Osteoblast (primary cell): ENCODE measurements around the gene PRSS36. TPM values are rescaled to one million over a fixed set of nuclear protein-coding genes. Genes with fewer than 3 reads are reported as not detected.

ENCODE experiments used
- DNase-seq: peaks from one replicate; pipeline ENCODE4 v3.0.0; 2011; ENCODE audit warnings: low spot score, mixed read lengths; ENCODE audit not compliant: insufficient read length; ENCODE audit errors: missing footprints
- H2AFZ ChIP-seq: 2 replicates; pipeline ENCODE4 v1.6.0; 2011; ENCODE audit warnings: mild to moderate bottlenecking, low read length
- H3K27ac ChIP-seq: 2 replicates; pipeline ENCODE4 v1.5.1; 2011; ENCODE audit warnings: mild to moderate bottlenecking, low read depth, low read length, moderate library complexity
- H3K27me3 ChIP-seq: 2 replicates; pipeline ENCODE4 v1.6.0; 2012; ENCODE audit warnings: mild to moderate bottlenecking, control low read depth, inconsistent platforms, low read length, moderate library complexity; ENCODE audit not compliant: insufficient read depth
- H3K36me3 ChIP-seq: 2 replicates; pipeline ENCODE4 v1.5.1; 2011; ENCODE audit warnings: mild to moderate bottlenecking, low read length, control low read depth, moderate library complexity; ENCODE audit not compliant: insufficient read depth
- H3K4me1 ChIP-seq: 2 replicates; pipeline ENCODE4 v1.5.1; 2011; ENCODE audit warnings: mild to moderate bottlenecking, low read length, control low read depth, moderate library complexity; ENCODE audit not compliant: insufficient read depth
- H3K4me2 ChIP-seq: 2 replicates; pipeline ENCODE4 v1.6.0; 2011; ENCODE audit warnings: mild to moderate bottlenecking, low read length; ENCODE audit not compliant: insufficient read depth
- H3K4me3 ChIP-seq: fragments of 200-600 bp; sonication (generic); 3 replicates; pipeline ENCODE4 v1.5.1; 2012; ENCODE audit warnings: mild to moderate bottlenecking, low read length, inconsistent platforms; ENCODE audit not compliant: insufficient read depth
- H3K79me2 ChIP-seq: 2 replicates; pipeline ENCODE4 v1.6.0; 2012; ENCODE audit warnings: mild to moderate bottlenecking, low read length, control low read depth, inconsistent platforms; ENCODE audit not compliant: insufficient read depth
- H3K9me3 ChIP-seq: 2 replicates; pipeline ENCODE4 v1.5.1; 2011; ENCODE audit warnings: low read depth, low read length, control low read depth
- H4K20me1 ChIP-seq: 2 replicates; pipeline ENCODE4 v1.6.0; 2012; ENCODE audit warnings: mild to moderate bottlenecking, low read length, control low read depth; ENCODE audit not compliant: insufficient read depth
- total RNA-seq: library from RNA; depleted of rRNA; stranded (reverse); fragments of >200 nt; gene quantifications from 2 replicates; pipeline ENCODE4 v1.2.3, GENCODE V29; 2012
- TF ChIP-seq, protein P1 (sequence below): IDR thresholded peaks from 2 replicates; pipeline ENCODE4 v1.5.1; 2011; ENCODE audit warnings: mild to moderate bottlenecking, low read depth, low read length, moderate library complexity; ENCODE audit errors: extremely low read depth

Gene PRSS36
- total RNA-seq, 1 donor, result not detected

DNA sequence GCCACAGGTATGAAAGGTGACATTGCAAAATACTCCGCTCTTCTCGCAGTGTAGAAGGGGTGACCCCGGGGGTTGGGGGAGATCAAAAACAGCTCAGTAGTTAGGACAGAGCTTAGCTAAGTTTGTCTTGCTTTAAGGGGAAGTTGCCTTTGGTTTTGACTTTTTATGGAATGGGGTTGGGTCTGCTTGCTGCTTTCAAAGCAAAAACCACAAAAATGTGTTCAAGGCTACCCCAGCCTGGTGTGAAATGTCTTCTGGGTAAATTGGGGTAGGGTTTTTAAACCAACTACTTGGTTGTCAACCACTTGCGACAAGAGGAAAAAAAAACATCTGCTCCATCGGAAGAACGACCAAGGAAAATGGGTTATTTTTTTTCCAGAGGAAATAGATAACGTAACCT is 36.3 kb upstream of the PRSS36 start:
- Histone ChIP-seq H3K27ac (peak overlapping the region; percentile 9), H3K27me3 (no peaks in the 10 kb centered on the region), H3K4me1 (peaks cover 34% of the 10 kb centered on the region), H2AFZ (no peak overlapping the region), H3K4me3 (no peak overlapping the region), H3K79me2 (peaks cover 98% of the 10 kb centered on the region), H3K4me2 (no peak overlapping the region), H4K20me1 (peaks cover 81% of the 10 kb centered on the region), H3K36me3 (peaks cover 92% of the 10 kb centered on the region), H3K9me3 (no peaks in the 10 kb centered on the region)
- DNase-seq, result no peak
- TF ChIP-seq, protein P1, sequence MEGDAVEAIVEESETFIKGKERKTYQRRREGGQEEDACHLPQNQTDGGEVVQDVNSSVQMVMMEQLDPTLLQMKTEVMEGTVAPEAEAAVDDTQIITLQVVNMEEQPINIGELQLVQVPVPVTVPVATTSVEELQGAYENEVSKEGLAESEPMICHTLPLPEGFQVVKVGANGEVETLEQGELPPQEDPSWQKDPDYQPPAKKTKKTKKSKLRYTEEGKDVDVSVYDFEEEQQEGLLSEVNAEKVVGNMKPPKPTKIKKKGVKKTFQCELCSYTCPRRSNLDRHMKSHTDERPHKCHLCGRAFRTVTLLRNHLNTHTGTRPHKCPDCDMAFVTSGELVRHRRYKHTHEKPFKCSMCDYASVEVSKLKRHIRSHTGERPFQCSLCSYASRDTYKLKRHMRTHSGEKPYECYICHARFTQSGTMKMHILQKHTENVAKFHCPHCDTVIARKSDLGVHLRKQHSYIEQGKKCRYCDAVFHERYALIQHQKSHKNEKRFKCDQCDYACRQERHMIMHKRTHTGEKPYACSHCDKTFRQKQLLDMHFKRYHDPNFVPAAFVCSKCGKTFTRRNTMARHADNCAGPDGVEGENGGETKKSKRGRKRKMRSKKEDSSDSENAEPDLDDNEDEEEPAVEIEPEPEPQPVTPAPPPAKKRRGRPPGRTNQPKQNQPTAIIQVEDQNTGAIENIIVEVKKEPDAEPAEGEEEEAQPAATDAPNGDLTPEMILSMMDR, result no peak

DNA sequence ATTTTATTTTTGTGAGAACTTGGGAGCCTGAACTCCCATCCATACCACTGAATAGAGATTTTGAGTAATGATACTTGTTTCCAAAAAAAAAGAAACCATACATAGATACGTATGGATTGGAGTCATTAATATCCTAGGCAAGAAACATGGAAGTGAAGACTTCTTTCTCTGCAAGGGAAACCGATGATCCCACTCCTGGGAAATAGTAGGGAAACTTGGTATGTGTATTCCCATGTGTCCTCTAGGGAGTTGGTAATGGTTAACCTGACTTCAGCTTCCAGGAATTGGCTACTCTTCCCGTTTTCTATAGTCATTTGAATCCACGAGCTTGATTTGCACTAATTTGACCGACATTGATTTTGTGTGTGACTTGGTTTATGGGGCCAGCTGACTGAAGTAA is 35.5 kb upstream of the PRSS36 start:
- Histone ChIP-seq H3K79me2 (peaks cover 98% of the 10 kb centered on the region), H2AFZ (no peak overlapping the region), H3K9me3 (no peaks in the 10 kb centered on the region), H3K27me3 (no peaks in the 10 kb centered on the region), H3K36me3 (peaks cover 84% of the 10 kb centered on the region), H3K4me3 (no peak overlapping the region), H3K4me2 (no peak overlapping the region), H3K27ac (peak overlapping the region; percentile 9), H3K4me1 (peaks cover 35% of the 10 kb centered on the region), H4K20me1 (peaks cover 80% of the 10 kb centered on the region)
- TF ChIP-seq, protein P1, result no peak
- peak; percentile 69 for DNase-seq

DNA sequence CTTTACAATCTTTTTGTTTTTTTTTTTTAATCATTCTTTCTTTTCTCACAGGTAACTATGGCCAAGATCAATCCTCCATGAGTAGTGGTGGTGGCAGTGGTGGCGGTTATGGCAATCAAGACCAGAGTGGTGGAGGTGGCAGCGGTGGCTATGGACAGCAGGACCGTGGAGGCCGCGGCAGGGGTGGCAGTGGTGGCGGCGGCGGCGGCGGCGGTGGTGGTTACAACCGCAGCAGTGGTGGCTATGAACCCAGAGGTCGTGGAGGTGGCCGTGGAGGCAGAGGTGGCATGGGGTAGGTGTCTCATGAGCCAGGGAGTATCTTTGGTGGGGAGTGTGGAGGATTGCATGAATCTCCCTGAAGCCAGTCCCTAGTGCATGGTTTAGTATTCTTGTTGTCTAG is 35.0 kb upstream of the PRSS36 start:
- peaks cover 79% of the 10 kb centered on the region for H3K36me3 ChIP-seq
- H3K27ac ChIP-seq, result peak overlapping the region; percentile 9
- H4K20me1 ChIP-seq, result peaks cover 77% of the 10 kb centered on the region
- TF ChIP-seq, protein P1, result no peak
- H3K79me2 ChIP-seq, result peaks cover 99% of the 10 kb centered on the region
- H3K27me3 ChIP-seq, result no peaks in the 10 kb centered on the region
- H3K4me2 ChIP-seq, result no peak overlapping the region
- no peak for DNase-seq
- no peak overlapping the region for H3K4me3 ChIP-seq
- no peak overlapping the region for H2AFZ ChIP-seq
- no peaks in the 10 kb centered on the region for H3K9me3 ChIP-seq
- peaks cover 35% of the 10 kb centered on the region for H3K4me1 ChIP-seq

DNA sequence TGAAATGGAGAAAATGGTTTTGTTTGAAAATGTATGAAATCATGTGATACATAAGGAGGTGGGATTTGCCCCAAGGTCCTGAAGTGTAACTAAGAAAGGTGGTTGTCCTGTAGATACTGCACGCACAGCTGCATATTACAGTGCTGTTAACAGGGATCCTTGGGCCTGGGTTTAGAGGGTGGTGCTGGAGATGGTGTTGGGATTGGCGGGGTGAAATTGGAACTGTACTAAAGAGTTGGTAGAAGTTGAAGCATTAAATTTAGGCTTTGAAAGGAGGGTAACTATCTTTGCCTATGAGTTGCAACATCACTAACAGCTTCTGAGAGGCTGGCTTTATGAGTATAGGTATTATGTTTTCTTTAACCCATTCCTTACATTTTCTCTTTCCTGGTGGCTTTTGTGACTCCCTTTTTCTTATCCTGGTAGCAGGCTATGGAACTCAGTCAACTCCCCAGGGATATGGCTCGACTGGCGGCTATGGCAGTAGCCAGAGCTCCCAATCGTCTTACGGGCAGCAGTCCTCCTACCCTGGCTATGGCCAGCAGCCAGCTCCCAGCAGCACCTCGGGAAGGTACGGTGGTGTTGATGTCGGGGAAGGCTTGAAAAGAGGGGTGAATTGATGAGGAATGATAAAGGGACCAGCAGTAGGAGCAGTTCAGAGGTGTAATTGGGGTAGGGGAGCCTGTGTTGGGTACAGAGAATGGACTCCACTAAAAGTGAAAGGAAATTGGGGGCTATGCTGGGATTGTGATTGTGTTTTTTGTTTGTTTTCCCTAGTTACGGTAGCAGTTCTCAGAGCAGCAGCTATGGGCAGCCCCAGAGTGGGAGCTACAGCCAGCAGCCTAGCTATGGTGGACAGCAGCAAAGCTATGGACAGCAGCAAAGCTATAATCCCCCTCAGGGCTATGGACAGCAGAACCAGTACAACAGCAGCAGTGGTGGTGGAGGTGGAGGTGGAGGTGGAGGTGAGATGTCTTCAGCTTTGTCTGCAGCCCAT is 33.9 kb upstream of the PRSS36 start:
- peak; percentile 73 for DNase-seq
- H3K4me1 ChIP-seq, result peaks cover 40% of the 10 kb centered on the region
- peak overlapping the region; percentile 97 for H3K4me2 ChIP-seq
- H4K20me1 ChIP-seq, result peaks cover 67% of the 10 kb centered on the region
- H2AFZ ChIP-seq, result no peak overlapping the region
- H3K27ac ChIP-seq, result peak overlapping the region; percentile 20
- H3K36me3 ChIP-seq, result peaks cover 67% of the 10 kb centered on the region
- TF ChIP-seq, protein P1, result no peak
- peaks cover 94% of the 10 kb centered on the region for H3K79me2 ChIP-seq
- peak overlapping the region; percentile 99 for H3K4me3 ChIP-seq
- H3K9me3 ChIP-seq, result no peaks in the 10 kb centered on the region
- H3K27me3 ChIP-seq, result no peaks in the 10 kb centered on the region
